Measurements from ENCODE around the gene ZNF445. TPM values are rescaled to one million over a fixed set of nuclear protein-coding genes. Genes with fewer than 3 reads are reported as not detected.

Gene ZNF445
- total RNA-seq, 4 donors from 2014 or later = 5.4 to 17.3 (median 10.5) TPM

DNA sequence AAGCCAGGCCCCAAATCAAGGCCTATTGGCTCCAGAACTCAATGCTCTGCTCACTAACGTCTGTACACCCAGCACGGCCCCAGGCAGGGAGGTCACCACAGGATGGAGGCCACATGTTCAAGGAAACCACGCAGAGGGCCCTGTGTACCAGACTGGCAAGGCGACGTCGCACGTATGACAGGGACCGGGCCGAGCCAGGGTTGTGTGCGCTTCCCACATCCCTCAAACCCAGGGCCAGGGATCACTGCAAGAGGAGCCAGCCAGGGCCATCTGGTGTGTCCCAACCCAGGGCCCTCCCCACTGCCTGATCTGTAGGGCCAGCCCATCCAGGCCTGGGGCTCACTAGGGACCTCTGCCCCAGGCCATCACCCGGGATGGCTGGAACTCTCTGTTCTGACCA is 62.0 kb downstream of the ZNF445 start:
- TF ChIP-seq, protein P1, sequence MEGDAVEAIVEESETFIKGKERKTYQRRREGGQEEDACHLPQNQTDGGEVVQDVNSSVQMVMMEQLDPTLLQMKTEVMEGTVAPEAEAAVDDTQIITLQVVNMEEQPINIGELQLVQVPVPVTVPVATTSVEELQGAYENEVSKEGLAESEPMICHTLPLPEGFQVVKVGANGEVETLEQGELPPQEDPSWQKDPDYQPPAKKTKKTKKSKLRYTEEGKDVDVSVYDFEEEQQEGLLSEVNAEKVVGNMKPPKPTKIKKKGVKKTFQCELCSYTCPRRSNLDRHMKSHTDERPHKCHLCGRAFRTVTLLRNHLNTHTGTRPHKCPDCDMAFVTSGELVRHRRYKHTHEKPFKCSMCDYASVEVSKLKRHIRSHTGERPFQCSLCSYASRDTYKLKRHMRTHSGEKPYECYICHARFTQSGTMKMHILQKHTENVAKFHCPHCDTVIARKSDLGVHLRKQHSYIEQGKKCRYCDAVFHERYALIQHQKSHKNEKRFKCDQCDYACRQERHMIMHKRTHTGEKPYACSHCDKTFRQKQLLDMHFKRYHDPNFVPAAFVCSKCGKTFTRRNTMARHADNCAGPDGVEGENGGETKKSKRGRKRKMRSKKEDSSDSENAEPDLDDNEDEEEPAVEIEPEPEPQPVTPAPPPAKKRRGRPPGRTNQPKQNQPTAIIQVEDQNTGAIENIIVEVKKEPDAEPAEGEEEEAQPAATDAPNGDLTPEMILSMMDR (IDR thresholded peaks at IDR 0.05) = no peak
- TF ChIP-seq POLR2A (IDR thresholded peaks at IDR 0.05) = no peak
- no peak overlapping the region for H3K4me3 ChIP-seq

DNA sequence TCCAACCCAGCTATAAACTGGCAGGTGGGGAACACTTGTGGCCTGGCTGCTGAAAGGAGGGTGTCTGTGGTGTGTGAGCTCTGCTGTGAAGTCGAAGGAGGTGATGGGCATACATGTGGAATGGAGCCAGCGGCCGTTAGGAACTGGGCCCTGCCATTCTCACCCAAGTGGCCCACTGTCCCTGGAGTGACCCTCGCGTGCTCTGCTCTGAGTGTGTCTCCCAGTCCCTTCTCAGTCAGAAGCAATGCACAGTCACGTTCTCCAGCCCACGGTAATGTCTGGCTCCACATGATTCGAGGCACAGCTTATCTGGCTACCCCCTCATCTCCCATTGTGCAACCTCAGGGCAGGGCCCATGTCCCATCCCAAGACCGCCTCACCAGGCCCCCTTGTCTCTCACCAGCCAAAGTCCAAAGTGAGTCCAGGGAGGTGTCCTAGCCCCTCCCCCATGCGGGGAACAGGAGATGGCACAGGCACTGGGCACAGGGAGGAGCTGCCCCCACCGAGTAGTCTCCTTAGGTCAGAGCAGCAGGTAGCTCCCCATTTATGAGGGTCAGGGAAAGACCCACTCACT is 62.9 kb downstream of the ZNF445 start:
- Histone ChIP-seq H3K9me3 (no peaks in the 10 kb centered on the region), H3K4me1 (no peaks in the 10 kb centered on the region), H3K27me3 (no peaks in the 10 kb centered on the region), H3K36me3 (no peaks in the 10 kb centered on the region), H3K27ac (no peak overlapping the region), H3K4me3 (no peak overlapping the region)
- DNase-seq = no peak
- TF ChIP-seq POLR2A (IDR thresholded peaks at IDR 0.05) = no peak
- TF ChIP-seq, protein P1 (IDR thresholded peaks at IDR 0.05) = no peak

More for the DNA sequence above, 62.0 kb downstream of the ZNF445 start:
- Histone ChIP-seq H3K36me3 (no peaks in the 10 kb centered on the region), H3K27ac (no peak overlapping the region), H3K9me3 (no peaks in the 10 kb centered on the region), H3K4me1 (no peaks in the 10 kb centered on the region), H3K27me3 (no peaks in the 10 kb centered on the region)
- DNase-seq = no peak

DNA sequence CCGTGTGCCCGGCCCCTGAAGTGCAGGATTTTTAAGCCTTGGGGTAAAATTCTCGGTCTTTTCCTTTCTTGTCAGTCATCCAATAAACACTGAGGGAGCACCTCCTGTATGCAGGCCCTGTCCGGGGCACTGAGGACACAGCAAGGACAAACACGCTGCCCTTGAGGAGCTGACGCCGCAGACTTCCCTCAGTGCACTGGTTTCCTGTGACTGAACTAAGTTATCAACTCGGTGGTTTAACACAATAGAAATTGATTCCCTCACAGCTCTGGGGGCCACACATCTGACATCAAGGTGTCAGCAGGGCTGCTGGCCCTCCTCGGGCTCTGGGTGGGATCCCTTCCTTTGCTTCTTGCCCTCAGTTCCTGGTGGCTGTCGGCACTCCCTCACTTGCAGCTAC is 65.1 kb downstream of the ZNF445 start:
- Histone ChIP-seq H3K27ac (no peak overlapping the region), H3K27me3 (no peaks in the 10 kb centered on the region), H3K4me1 (no peaks in the 10 kb centered on the region), H3K36me3 (no peaks in the 10 kb centered on the region), H3K4me3 (no peak overlapping the region), H3K9me3 (no peaks in the 10 kb centered on the region)
- DNase-seq = no peak
- TF ChIP-seq, protein P1 (IDR thresholded peaks at IDR 0.05) = no peak

DNA sequence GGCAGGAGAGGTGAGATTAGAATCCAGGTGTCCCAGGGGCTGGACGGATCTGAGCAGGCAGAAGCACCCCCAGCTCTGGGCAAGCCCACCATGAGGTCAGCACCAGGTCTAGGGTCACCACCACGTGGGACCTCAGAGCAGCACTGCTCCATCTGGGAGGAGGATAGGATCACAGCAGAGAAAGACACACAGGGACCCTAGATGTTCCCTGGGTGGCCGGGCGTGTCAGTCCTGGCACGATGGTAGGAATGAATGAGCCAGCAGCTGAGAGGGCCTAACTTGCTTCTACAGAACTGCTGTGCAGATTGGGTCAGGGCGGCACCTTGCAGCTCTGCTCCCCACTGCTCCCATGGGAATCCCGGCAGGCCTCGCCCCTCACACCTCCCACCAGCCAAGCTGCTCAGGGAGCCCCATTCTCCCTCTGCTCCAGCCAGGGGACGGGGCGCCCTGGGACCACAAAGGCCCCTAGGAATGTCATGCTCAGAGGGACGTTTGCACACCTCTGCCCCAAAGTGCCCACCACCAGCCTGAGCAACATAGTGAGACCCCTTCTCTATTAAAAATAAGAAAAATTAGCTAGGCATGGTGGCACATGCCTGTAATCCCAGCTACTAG is 66.3 kb downstream of the ZNF445 start:
- no peak overlapping the region for H3K4me3 ChIP-seq
- H3K27me3 ChIP-seq = no peaks in the 10 kb centered on the region
- no peak for DNase-seq
- no peaks in the 10 kb centered on the region for H3K4me1 ChIP-seq
- H3K9me3 ChIP-seq = no peaks in the 10 kb centered on the region
- TF ChIP-seq, protein P1 (IDR thresholded peaks at IDR 0.05) = no peak
- H3K36me3 ChIP-seq = no peaks in the 10 kb centered on the region
- no peak overlapping the region for H3K27ac ChIP-seq

DNA sequence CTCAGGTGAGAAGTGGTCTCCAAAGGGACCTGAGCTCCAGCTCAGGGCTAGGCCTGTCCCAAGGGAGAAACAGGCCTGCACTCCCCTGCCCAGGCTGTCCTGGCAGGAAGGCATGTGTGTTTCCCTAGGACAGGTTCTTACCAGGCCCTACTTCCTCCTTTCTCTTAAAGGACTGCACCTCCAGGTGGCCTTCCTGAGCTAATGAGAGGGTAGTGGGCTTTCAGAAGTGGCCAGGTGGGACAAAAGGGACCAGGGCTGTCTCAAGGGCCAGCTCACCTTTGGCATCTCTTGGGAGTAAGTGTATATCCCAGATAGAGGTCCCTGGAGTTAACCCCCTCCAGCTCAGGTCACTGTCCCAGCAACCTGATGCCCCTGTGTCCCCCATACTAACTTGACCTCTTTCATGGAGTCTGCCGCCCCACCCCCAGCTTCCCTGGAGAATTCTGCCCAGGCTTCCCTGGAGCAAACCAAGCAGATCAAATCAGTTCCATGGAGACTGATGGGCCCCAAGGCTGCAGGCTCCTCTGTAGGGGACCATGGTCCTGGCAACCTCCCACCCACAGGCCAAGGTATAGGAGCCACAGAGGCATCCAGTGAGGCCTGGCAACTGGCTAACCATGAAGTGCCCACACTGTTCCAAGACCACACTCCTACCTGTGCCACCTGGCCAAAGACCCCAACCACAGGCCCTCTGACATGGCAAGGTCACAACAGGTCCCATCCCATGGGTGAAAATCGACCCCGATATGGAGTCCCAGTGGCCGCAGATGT is 67.6 kb downstream of the ZNF445 start:
- Histone ChIP-seq H3K4me3 (no peak overlapping the region), H3K27me3 (no peaks in the 10 kb centered on the region), H3K9me3 (no peaks in the 10 kb centered on the region), H3K36me3 (no peaks in the 10 kb centered on the region), H3K4me1 (no peaks in the 10 kb centered on the region), H3K27ac (no peak overlapping the region)
- DNase-seq = no peak
- TF ChIP-seq, protein P1 (IDR thresholded peaks at IDR 0.05) = no peak
- TF ChIP-seq POLR2A (IDR thresholded peaks at IDR 0.05) = no peak

Measured in Peyer's patch (tissue), 4 donors.